A549 (cell line): ENCODE results near the gene UNC5C.

Source experiments
- RAD21 ChIP-seq, 2 experiments: fragments of >200 bp in 1 of 2; sonication (Bioruptor Twin) in 1 of 2; formaldehyde crosslinking in 1 of 2; IDR thresholded peaks in 1 of 2; conservative IDR thresholded peaks in 1 of 2; 2 replicates in 1 of 2; 3 replicates in 1 of 2; pipeline ENCODE4 v1.6.1; 2012 to 2018; ENCODE audit warnings: inconsistent platforms in 1 of 2
- TF ChIP-seq, protein P1 (sequence below): fragments of >200 bp; sonication (Bioruptor Twin); formaldehyde crosslinking; IDR thresholded peaks from 3 replicates; pipeline ENCODE4 v1.5.1; 2016

DNA sequence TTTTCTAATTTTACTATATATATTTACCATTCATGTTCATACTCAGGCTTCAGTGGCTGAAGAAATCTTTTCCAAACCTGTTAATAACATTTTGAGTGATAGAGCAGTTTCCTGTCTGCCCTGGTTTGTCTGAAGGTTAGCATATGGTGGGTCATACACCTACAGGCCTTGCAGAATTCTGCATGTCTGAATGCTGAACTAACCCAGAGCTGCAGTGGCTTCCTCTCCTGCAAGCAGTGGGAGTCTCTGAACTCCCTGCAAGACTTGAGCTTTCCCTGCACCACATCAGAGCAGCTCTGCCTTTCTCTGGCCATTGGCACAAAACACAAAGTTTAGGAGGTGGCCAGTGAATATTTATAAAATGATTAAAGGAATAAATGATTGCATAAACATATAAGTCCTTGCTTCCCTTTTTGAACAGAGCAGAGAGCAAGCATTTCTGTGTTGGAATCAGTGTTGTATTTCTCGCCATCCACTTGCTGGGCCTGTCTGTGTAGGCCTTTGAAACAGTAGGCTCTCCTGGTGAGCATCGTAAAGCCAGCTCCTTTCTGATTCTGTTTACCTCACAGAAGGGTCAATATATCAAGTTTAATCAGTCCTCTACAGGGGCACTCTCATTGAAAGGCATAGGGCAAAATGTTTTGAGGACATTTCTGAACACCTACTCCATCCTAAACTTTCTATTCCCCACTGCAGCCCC is 15.0 kb upstream of the UNC5C start:
- TF ChIP-seq, protein P1, sequence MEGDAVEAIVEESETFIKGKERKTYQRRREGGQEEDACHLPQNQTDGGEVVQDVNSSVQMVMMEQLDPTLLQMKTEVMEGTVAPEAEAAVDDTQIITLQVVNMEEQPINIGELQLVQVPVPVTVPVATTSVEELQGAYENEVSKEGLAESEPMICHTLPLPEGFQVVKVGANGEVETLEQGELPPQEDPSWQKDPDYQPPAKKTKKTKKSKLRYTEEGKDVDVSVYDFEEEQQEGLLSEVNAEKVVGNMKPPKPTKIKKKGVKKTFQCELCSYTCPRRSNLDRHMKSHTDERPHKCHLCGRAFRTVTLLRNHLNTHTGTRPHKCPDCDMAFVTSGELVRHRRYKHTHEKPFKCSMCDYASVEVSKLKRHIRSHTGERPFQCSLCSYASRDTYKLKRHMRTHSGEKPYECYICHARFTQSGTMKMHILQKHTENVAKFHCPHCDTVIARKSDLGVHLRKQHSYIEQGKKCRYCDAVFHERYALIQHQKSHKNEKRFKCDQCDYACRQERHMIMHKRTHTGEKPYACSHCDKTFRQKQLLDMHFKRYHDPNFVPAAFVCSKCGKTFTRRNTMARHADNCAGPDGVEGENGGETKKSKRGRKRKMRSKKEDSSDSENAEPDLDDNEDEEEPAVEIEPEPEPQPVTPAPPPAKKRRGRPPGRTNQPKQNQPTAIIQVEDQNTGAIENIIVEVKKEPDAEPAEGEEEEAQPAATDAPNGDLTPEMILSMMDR: no peak
- no peak for TF ChIP-seq RAD21 (conservative IDR thresholded peaks at IDR 0.05 in 1 of 2, IDR thresholded peaks at IDR 0.05 in 1 of 2)
